K562 (cell line): Measurements from ENCODE around the gene BBLN. TPM values are rescaled to one million over a fixed set of nuclear protein-coding genes. Genes with fewer than 3 reads are reported as not detected.

Experiments used
- HCFC1 ChIP-seq: IDR thresholded peaks from 2 replicates; pipeline ENCODE4 v1.6.1; 2012; ENCODE audit warnings: low read depth, low read length, improper control_type of control experiment
- JUNB ChIP-seq: fragments of 450-650 bp; formaldehyde crosslinking; conservative IDR thresholded peaks from 2 replicates; pipeline ENCODE4 v1.4.0; 2020; ENCODE audit warnings: mild to moderate bottlenecking
- MBD2 ChIP-seq: sonication (generic); IDR thresholded peaks from 2 replicates; pipeline ENCODE4 v1.6.1; 2016; ENCODE audit warnings: low read depth, borderline replicate concordance
- NCOA4 ChIP-seq: fragments of 450-650 bp; IDR thresholded peaks from 2 replicates; pipeline ENCODE4 v1.6.1; 2018; ENCODE audit warnings: mild to moderate bottlenecking; ENCODE audit not compliant: partially characterized antibody
- POLR2AphosphoS2 ChIP-seq: IDR thresholded peaks from 2 replicates; pipeline ENCODE4 v1.6.1; 2012; ENCODE audit warnings: low read length, improper control_type of control experiment
- SIN3A ChIP-seq, 2 experiments: fragments of 150-350 bp in 1 of 2; IDR thresholded peaks; 2 replicates each; pipeline ENCODE4 v1.6.1; 2011 to 2016; ENCODE audit warnings: borderline replicate concordance in 2 of 2, low read depth in 2 of 2, low read length in 2 of 2, mild to moderate bottlenecking in 2 of 2, moderate library complexity in 2 of 2; ENCODE audit not compliant: control insufficient read depth in 1 of 2
- SMARCC2 ChIP-seq: fragments of 450-650 bp; IDR thresholded peaks from 2 replicates; pipeline ENCODE4 v1.6.1; 2017; ENCODE audit warnings: antibody characterized with exemption, moderate library complexity, mild to moderate bottlenecking, low read depth
- TAF1 ChIP-seq: IDR thresholded peaks from 2 replicates; pipeline ENCODE4 v1.6.1; 2011; ENCODE audit warnings: mild to moderate bottlenecking, low read length, moderate library complexity; ENCODE audit not compliant: insufficient read depth, control insufficient read depth, severe bottlenecking; ENCODE audit errors: extremely low read depth
- polyA plus RNA-seq, 8 experiments: library from polyadenylated mRNA; depleted of rRNA in 4 of 8; stranded (reverse) in 5 of 8; unstranded in 3 of 8; fragments of >200 nt; fragmentation: Nextera tagmentation in 2 of 8; fragmentation: Illumina TruSeq in 1 of 8; extraction: Ambion mirVana in 2 of 8; extraction: Trizol in 1 of 8; gene quantifications; 2 replicates each; pipeline versions ENCODE4 v1.2.1 to v1.2.3, GENCODE V29; 2011 to 2014; ENCODE audit warnings: inconsistent platforms in 1 of 8, missing spikeins in 1 of 8
- total RNA-seq, 7 experiments: library from RNA; depleted of rRNA in 6 of 7; stranded (reverse); fragments of >200 nt in 6 of 7; fragmentation: Illumina TruSeq in 2 of 7; extraction: Trizol in 2 of 7; gene quantifications; 2 replicates each; pipeline versions ENCODE4 v1.2.1 to v1.2.3, GENCODE V29; 2011 to 2021; ENCODE audit warnings: low replicate concordance in 1 of 7
- TF ChIP-seq, protein P1 (sequence below): fragments of 450-650 bp; IDR thresholded peaks from 2 replicates; pipeline ENCODE4 v1.6.1; 2018; ENCODE audit not compliant: partially characterized antibody
- TF ChIP-seq, protein P2 (sequence below): fragments of 450-650 bp; formaldehyde crosslinking; IDR thresholded peaks from 2 replicates; pipeline ENCODE4 v1.4.0; 2020; ENCODE audit warnings: mild to moderate bottlenecking, moderate library complexity
- TF ChIP-seq, protein P3 (sequence below): sonication (generic); formaldehyde crosslinking; IDR thresholded peaks from 2 replicates; pipeline ENCODE4 v1.8.0; 2023; ENCODE audit warnings: mild to moderate bottlenecking, missing genetic modification reagents
- TF ChIP-seq, protein P4 (sequence below): sonication (generic); formaldehyde crosslinking; IDR thresholded peaks from 2 replicates; pipeline ENCODE4 v1.8.1; 2022; ENCODE audit warnings: missing genetic modification reagents
- TF ChIP-seq, protein P5 (sequence below): fragments of 150-350 bp; conservative IDR thresholded peaks from 2 replicates; pipeline ENCODE4 v1.6.1; 2014; ENCODE audit warnings: low read length
- TF ChIP-seq, protein P6 (sequence below): IDR thresholded peaks from 2 replicates; pipeline ENCODE4 v1.6.1; 2016; ENCODE audit warnings: missing genetic modification characterization, missing compliant biosample characterization

The BBLN gene
- total and polyA plus RNA-seq, 9 of the 15 experiments (the other 6 are each of a cell fraction or from before 2014, with no cell fraction given), result 4.2 to 331 (median 87.1) TPM

DNA sequence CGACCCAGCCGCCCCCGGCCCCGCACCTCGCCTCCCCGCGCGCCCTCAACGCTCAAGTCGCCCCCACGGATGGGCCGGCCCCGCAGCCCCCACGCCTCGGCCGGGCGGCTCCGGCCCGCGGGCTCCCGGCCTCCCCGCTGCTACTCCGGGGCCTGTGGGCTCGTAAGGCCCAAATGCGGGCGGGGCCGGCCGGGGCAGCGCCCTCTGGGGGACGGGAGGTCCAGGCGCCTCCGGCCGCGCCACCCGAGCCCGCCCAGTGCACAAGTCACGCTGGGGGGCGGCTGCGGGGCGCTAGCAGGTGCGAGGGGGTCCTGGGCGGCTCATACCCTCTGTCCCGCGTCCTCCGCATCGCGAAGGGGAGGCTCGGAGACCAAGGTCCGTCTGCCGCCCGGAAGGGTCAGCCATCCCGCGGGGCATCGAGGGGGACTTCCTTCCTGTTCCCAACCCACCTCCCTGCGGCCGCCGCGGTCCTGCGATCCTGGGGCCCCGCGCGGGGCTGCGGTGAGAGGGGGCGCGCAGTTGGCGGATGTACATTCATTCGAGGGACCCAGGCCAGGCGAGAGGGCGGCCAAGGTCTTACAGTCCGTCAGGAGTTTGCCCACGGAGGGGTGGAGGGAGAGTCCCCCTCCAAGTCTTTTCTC, 31.5 kb downstream of the BBLN start, which contains the start of gene CIZ1 (continued):
- TF ChIP-seq, protein P1, sequence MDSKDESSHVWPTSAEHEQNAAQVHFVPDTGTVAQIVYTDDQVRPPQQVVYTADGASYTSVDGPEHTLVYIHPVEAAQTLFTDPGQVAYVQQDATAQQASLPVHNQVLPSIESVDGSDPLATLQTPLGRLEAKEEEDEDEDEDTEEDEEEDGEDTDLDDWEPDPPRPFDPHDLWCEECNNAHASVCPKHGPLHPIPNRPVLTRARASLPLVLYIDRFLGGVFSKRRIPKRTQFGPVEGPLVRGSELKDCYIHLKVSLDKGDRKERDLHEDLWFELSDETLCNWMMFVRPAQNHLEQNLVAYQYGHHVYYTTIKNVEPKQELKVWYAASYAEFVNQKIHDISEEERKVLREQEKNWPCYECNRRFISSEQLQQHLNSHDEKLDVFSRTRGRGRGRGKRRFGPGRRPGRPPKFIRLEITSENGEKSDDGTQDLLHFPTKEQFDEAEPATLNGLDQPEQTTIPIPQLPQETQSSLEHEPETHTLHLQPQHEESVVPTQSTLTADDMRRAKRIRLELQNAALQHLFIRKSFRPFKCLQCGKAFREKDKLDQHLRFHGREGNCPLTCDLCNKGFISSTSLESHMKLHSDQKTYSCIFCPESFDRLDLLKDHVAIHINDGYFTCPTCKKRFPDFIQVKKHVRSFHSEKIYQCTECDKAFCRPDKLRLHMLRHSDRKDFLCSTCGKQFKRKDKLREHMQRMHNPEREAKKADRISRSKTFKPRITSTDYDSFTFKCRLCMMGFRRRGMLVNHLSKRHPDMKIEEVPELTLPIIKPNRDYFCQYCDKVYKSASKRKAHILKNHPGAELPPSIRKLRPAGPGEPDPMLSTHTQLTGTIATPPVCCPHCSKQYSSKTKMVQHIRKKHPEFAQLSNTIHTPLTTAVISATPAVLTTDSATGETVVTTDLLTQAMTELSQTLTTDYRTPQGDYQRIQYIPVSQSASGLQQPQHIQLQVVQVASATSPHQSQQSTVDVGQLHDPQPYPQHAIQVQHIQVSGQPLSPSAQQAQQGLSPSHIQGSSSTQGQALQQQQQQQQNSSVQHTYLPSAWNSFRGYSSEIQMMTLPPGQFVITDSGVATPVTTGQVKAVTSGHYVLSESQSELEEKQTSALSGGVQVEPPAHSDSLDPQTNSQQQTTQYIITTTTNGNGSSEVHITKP, result no peak
- no peak for TF ChIP-seq JUNB (CRISPR knock-in tag)
- peak; percentile 99 for TF ChIP-seq TAF1
- peak; percentile 86 for TF ChIP-seq HCFC1
- TF ChIP-seq, protein P2, sequence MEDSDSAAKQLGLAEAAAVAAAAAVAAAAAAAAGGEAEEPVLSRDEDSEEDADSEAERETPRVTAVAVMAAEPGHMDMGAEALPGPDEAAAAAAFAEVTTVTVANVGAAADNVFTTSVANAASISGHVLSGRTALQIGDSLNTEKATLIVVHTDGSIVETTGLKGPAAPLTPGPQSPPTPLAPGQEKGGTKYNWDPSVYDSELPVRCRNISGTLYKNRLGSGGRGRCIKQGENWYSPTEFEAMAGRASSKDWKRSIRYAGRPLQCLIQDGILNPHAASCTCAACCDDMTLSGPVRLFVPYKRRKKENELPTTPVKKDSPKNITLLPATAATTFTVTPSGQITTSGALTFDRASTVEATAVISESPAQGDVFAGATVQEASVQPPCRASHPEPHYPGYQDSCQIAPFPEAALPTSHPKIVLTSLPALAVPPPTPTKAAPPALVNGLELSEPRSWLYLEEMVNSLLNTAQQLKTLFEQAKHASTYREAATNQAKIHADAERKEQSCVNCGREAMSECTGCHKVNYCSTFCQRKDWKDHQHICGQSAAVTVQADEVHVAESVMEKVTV, result no peak
- TF ChIP-seq, protein P3, sequence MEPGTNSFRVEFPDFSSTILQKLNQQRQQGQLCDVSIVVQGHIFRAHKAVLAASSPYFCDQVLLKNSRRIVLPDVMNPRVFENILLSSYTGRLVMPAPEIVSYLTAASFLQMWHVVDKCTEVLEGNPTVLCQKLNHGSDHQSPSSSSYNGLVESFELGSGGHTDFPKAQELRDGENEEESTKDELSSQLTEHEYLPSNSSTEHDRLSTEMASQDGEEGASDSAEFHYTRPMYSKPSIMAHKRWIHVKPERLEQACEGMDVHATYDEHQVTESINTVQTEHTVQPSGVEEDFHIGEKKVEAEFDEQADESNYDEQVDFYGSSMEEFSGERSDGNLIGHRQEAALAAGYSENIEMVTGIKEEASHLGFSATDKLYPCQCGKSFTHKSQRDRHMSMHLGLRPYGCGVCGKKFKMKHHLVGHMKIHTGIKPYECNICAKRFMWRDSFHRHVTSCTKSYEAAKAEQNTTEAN, result no peak
- no peak for TF ChIP-seq SMARCC2
- TF ChIP-seq, protein P4, sequence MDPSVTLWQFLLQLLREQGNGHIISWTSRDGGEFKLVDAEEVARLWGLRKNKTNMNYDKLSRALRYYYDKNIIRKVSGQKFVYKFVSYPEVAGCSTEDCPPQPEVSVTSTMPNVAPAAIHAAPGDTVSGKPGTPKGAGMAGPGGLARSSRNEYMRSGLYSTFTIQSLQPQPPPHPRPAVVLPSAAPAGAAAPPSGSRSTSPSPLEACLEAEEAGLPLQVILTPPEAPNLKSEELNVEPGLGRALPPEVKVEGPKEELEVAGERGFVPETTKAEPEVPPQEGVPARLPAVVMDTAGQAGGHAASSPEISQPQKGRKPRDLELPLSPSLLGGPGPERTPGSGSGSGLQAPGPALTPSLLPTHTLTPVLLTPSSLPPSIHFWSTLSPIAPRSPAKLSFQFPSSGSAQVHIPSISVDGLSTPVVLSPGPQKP (CRISPR knock-in tag), result no peak
- TF ChIP-seq SIN3A (IDR thresholded peaks at IDR 0.05; ENCODE audit: borderline replicate concordance in 2 of 2, control insufficient read depth in 1 of 2, low read depth in 2 of 2, low read length in 2 of 2), result peak; percentile 90 to 98
- TF ChIP-seq, protein P5, sequence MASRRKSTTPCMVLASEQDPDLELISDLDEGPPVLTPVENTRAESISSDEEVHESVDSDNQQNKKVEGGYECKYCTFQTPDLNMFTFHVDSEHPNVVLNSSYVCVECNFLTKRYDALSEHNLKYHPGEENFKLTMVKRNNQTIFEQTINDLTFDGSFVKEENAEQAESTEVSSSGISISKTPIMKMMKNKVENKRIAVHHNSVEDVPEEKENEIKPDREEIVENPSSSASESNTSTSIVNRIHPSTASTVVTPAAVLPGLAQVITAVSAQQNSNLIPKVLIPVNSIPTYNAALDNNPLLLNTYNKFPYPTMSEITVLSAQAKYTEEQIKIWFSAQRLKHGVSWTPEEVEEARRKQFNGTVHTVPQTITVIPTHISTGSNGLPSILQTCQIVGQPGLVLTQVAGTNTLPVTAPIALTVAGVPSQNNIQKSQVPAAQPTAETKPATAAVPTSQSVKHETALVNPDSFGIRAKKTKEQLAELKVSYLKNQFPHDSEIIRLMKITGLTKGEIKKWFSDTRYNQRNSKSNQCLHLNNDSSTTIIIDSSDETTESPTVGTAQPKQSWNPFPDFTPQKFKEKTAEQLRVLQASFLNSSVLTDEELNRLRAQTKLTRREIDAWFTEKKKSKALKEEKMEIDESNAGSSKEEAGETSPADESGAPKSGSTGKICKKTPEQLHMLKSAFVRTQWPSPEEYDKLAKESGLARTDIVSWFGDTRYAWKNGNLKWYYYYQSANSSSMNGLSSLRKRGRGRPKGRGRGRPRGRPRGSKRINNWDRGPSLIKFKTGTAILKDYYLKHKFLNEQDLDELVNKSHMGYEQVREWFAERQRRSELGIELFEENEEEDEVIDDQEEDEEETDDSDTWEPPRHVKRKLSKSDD, result no peak
- no peak for TF ChIP-seq MBD2
- no peak for TF ChIP-seq NCOA4
- TF ChIP-seq, protein P6, sequence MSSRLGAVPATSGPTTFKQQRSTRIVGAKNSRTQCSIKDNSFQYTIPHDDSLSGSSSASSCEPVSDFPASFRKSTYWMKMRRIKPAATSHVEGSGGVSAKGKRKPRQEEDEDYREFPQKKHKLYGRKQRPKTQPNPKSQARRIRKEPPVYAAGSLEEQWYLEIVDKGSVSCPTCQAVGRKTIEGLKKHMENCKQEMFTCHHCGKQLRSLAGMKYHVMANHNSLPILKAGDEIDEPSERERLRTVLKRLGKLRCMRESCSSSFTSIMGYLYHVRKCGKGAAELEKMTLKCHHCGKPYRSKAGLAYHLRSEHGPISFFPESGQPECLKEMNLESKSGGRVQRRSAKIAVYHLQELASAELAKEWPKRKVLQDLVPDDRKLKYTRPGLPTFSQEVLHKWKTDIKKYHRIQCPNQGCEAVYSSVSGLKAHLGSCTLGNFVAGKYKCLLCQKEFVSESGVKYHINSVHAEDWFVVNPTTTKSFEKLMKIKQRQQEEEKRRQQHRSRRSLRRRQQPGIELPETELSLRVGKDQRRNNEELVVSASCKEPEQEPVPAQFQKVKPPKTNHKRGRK, result no peak
- no peak for TF ChIP-seq POLR2AphosphoS2
